ACC112 (cell line): Measurements from ENCODE around the gene DHX40.
"Not testable (repeated sequence)": the region's sequence is repeated elsewhere in the genome, so short reads cannot be mapped to it uniquely, and the experiment has no call there.

Experiments
- H2AFZ ChIP-seq: fragments of 200-600 bp; sonication (generic); one replicate; pipeline ENCODE4 v1.6.0; 2017; ENCODE audit warnings: antibody characterized with exemption, low read length; ENCODE audit not compliant: unreplicated experiment
- H3K27ac ChIP-seq: fragments of 200-600 bp; sonication (generic); 2 replicates; pipeline ENCODE4 v1.5.1; 2014; ENCODE audit warnings: low read depth, mild to moderate bottlenecking, antibody characterized with exemption, low read length, moderate library complexity
- H3K27me3 ChIP-seq: fragments of 200-600 bp; sonication (generic); 2 replicates; pipeline ENCODE4 v1.6.1; 2014; ENCODE audit warnings: mild to moderate bottlenecking, antibody characterized with exemption, low read length, moderate library complexity, mixed read lengths; ENCODE audit not compliant: insufficient read depth
- H3K36me3 ChIP-seq: fragments of 200-600 bp; sonication (generic); 2 replicates; pipeline ENCODE4 v1.6.1; 2016; ENCODE audit warnings: mild to moderate bottlenecking, antibody characterized with exemption, low read length, moderate library complexity, mixed read lengths; ENCODE audit not compliant: insufficient read depth
- H3K4me1 ChIP-seq: fragments of 200-600 bp; sonication (generic); one replicate; pipeline ENCODE4 v1.6.1; 2016; ENCODE audit warnings: low read length, mixed read lengths; ENCODE audit not compliant: insufficient read depth, unreplicated experiment, control insufficient read depth
- H3K4me3 ChIP-seq: fragments of 200-600 bp; sonication (generic); 2 replicates; pipeline ENCODE4 v1.5.1; 2014; ENCODE audit warnings: mild to moderate bottlenecking, low read depth, low read length
- H3K79me2 ChIP-seq: fragments of 200-600 bp; sonication (generic); one replicate; pipeline ENCODE4 v1.6.0; 2016; ENCODE audit warnings: low read length; ENCODE audit not compliant: control insufficient read depth, unreplicated experiment, insufficient read depth

Gene DHX40

GRCh38 chr17:59565171-59565958, at the start of gene DHX40:
Gene DHX40 (plus strand): TSS chr17:59565610. CDS start chr17:59565672, 62 bp downstream.
- peaks cover 2% of the 10 kb centered on the region for H3K36me3 ChIP-seq
- H3K79me2 ChIP-seq: peaks cover 20% of the 10 kb centered on the region
- no peaks in the 10 kb centered on the region for H3K27me3 ChIP-seq
- peak within 1 kb of the TSS; percentile 91 for H3K4me3 ChIP-seq
- peak within 1 kb of the TSS; percentile 97 for H2AFZ ChIP-seq
- peaks cover 6% of the 10 kb centered on the region for H3K4me1 ChIP-seq
- H3K27ac ChIP-seq: peak within 1 kb of the TSS; percentile 81

- Histone ChIP-seq H3K36me3 (no peaks in the 10 kb centered on the region), H2AFZ (no peak overlapping the region), H3K4me1 (peaks cover 4% of the 10 kb centered on the region), H3K27me3 (no peaks in the 10 kb centered on the region), H3K27ac (no peak overlapping the region), H3K79me2 (no peaks in the 10 kb centered on the region), H3K4me3 (no peak overlapping the region)
These were observed 49.0 kb upstream of the DHX40 start for GRCh38 chr17:59516451-59516850.

GRCh38 chr17:59519132-59519531, 46.3 kb upstream of the DHX40 start:
- Histone ChIP-seq H3K27me3 (no peaks in the 10 kb centered on the region), H3K4me3 (no peak overlapping the region), H2AFZ (no peak overlapping the region), H3K27ac (no peak overlapping the region), H3K79me2 (no peaks in the 10 kb centered on the region), H3K36me3 (no peaks in the 10 kb centered on the region), H3K4me1 (peaks cover 4% of the 10 kb centered on the region)

GRCh38 chr17:59520251-59520650, 45.2 kb upstream of the DHX40 start:
- no peak overlapping the region for H3K4me3 ChIP-seq
- H3K4me1 ChIP-seq: no peaks in the 10 kb centered on the region
- H3K27ac ChIP-seq: no peak overlapping the region
- H3K36me3 ChIP-seq: no peaks in the 10 kb centered on the region
- no peak overlapping the region for H2AFZ ChIP-seq
- H3K27me3 ChIP-seq: no peaks in the 10 kb centered on the region
- H3K79me2 ChIP-seq: no peaks in the 10 kb centered on the region

GRCh38 chr17:59521465-59522126, 43.8 kb upstream of the DHX40 start:
- no peak overlapping the region for H3K27ac ChIP-seq

GRCh38 chr17:59524930-59525329, 40.5 kb upstream of the DHX40 start:
- not testable (repeated sequence) for H3K4me3 ChIP-seq, H2AFZ ChIP-seq, H3K27me3 ChIP-seq, H3K4me1 ChIP-seq, H3K79me2 ChIP-seq, H3K27ac ChIP-seq, H3K36me3 ChIP-seq

More at GRCh38 chr17:59521465-59522126, 43.8 kb upstream of the DHX40 start:
- H3K36me3 ChIP-seq: no peaks in the 10 kb centered on the region
- no peaks in the 10 kb centered on the region for H3K27me3 ChIP-seq
- H2AFZ ChIP-seq: peak overlapping the region; percentile 72
- no peak overlapping the region for H3K4me3 ChIP-seq
- H3K4me1 ChIP-seq: no peaks in the 10 kb centered on the region
- H3K79me2 ChIP-seq: no peaks in the 10 kb centered on the region

GRCh38 chr17:59525668-59526067, 39.7 kb upstream of the DHX40 start:
- Histone ChIP-seq H3K4me3 (no peak overlapping the region), H3K27me3 (no peaks in the 10 kb centered on the region; the same call in 1 of the 2 replicates), H3K4me1 (no peaks in the 10 kb centered on the region), H3K36me3 (no peaks in the 10 kb centered on the region), H3K27ac (no peak overlapping the region), H2AFZ (no peak overlapping the region), H3K79me2 (no peaks in the 10 kb centered on the region)

GRCh38 chr17:59526451-59526850, 39.0 kb upstream of the DHX40 start:
- Histone ChIP-seq H3K27me3 (no peaks in the 10 kb centered on the region; the same call in 1 of the 2 replicates), H3K4me3 (no peak overlapping the region), H3K4me1 (no peaks in the 10 kb centered on the region), H3K27ac (no peak overlapping the region), H3K79me2 (no peaks in the 10 kb centered on the region), H2AFZ (no peak overlapping the region), H3K36me3 (no peaks in the 10 kb centered on the region)

GRCh38 chr17:59527325-59527917, 38.0 kb upstream of the DHX40 start:
- Histone ChIP-seq H2AFZ (no peak overlapping the region), H3K79me2 (no peaks in the 10 kb centered on the region), H3K4me1 (no peaks in the 10 kb centered on the region), H3K27ac (no peak overlapping the region), H3K4me3 (no peak overlapping the region), H3K27me3 (no peaks in the 10 kb centered on the region; the same call in 1 of the 2 replicates), H3K36me3 (no peaks in the 10 kb centered on the region)

GRCh38 chr17:59527931-59528330, 37.5 kb upstream of the DHX40 start:
- Histone ChIP-seq H2AFZ (no peak overlapping the region), H3K36me3 (no peaks in the 10 kb centered on the region), H3K4me1 (no peaks in the 10 kb centered on the region), H3K27ac (no peak overlapping the region), H3K79me2 (no peaks in the 10 kb centered on the region), H3K4me3 (no peak overlapping the region), H3K27me3 (no peaks in the 10 kb centered on the region; the same call in 1 of the 2 replicates)
